ENCODE data around the gene SPTLC1.

SPTLC1 gene

DNA sequence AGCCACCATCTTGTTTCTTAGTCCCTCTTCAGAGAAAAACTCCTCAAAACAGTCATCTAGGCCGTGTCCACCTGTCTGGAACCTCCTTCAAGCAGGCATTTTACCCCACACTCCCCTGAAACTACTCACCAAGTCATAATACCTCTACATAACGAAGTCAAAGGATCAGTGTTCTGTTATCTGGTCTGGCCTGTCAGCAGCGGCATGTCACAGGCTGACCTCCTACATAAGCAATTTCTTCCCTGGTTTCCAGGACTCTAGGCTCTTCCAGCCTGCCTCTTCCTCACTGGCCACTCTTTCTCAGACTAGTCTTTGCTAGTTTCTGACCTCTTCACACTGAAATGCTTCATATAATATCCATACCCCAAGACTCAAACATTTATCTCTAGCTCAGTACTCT is 72.2 kb downstream of the SPTLC1 start:
- TF ChIP-seq POLR2A (IDR thresholded peaks at IDR 0.05; ENCODE audit: low read length) (no peak), GATA1 (IDR thresholded peaks at IDR 0.05; ENCODE audit: low read depth, low read length) (no peak)
- DNase-seq: no peak

DNA sequence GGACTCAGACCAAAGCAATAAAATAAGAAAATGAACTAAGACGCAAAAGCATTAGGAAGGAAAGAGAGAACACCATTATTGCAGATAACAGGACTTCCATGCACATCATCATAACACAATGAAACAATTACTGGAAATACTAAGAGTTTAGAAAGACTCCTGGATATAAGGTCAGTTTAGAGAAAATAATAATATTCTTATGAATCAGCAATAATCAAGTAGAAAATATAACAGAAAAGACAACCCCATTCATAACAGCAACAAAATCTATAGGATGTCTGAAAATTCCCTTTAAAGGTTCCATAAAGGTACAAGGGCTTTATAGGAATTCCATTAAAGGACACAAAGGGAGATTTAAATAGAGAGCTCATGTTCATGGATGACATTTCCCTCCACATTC is 73.0 kb downstream of the SPTLC1 start:
- no peak for DNase-seq

DNA sequence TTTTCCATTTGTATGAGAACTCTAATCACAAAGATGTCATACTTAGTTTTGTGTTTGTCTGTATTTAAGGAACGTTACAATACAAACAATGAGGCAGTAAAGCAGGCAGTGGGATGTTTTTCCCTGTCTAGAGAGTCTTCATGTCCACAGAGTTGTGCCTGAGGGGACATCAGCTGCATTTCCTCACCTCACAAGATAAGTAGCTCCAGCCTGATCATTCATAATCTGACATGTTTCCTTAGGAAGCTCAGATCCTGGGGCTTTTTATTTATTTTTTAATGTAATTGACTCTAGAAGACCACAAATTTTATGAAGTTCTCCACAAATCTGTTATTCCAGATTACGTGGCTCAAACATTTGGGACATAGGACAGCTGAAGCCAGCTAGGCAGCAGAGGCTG is 78.5 kb downstream of the SPTLC1 start:
- TF ChIP-seq GATA1 (IDR thresholded peaks at IDR 0.05; ENCODE audit: low read depth, low read length) (no peak), POLR2A (IDR thresholded peaks at IDR 0.05; ENCODE audit: low read length) (no peak)
- DNase-seq: no peak

More for the DNA sequence above, 73.0 kb downstream of the SPTLC1 start:
- TF ChIP-seq POLR2A (IDR thresholded peaks at IDR 0.05; ENCODE audit: low read length) (no peak), GATA1 (IDR thresholded peaks at IDR 0.05; ENCODE audit: low read depth, low read length) (no peak)

DNA sequence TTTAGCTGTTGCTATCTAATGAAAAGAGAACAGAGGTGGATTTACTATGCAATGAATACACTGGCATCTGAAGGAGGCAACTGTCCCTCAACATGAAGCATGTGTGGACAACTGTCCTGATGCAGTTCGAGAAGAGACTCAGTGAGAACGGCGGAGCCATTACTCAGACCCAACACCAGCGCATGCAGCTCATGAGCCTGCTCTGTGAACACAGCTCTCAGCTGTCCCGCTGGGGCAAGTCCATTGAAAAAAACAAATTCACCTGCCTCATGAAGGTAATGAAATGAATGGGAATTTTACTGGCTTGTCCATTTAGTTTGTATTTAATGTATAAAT is 78.8 kb downstream of the SPTLC1 start:
- no peak for TF ChIP-seq GATA1 (IDR thresholded peaks at IDR 0.05; ENCODE audit: low read depth, low read length)
- TF ChIP-seq POLR2A (IDR thresholded peaks at IDR 0.05; ENCODE audit: low read length): no peak
- DNase-seq: no peak

DNA sequence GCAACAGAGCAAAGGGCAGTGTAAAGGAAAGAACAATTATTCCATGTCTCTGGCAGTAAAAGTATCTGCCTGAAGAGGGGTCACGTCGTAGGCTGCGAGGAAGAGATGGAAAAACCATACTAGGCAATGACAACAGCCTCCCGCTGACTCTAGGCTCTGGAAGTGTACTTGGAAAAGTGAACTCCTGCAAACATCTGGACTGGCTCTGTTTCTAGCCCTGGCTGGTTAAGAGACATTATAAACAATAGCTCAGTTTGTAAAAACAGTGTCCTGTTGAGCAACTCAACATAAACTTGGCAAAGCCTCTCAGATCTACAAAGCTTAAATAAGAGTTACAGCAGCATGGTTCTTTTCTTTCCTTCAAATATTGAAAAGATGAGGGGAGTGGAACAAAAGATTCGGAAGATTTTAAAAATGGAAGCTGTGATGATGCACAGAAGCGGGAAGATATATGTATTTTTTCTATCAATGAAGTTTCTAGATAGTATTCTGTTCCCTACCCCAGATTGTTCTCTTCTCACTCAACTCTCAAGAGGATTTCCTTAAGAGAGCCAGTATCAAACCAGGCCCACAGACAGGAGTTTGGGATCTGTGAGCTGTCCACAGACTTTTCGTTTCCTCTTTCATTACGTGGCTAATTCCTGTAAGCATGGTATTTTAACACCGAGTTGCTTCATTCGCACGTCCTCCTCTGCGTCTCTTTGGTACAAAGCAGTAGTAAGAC is 79.4 kb downstream of the SPTLC1 start:
- DNase-seq: no peak
- TF ChIP-seq GATA1 (IDR thresholded peaks at IDR 0.05; ENCODE audit: low read depth, low read length): no peak
- no peak for TF ChIP-seq POLR2A (IDR thresholded peaks at IDR 0.05; ENCODE audit: low read length)

DNA sequence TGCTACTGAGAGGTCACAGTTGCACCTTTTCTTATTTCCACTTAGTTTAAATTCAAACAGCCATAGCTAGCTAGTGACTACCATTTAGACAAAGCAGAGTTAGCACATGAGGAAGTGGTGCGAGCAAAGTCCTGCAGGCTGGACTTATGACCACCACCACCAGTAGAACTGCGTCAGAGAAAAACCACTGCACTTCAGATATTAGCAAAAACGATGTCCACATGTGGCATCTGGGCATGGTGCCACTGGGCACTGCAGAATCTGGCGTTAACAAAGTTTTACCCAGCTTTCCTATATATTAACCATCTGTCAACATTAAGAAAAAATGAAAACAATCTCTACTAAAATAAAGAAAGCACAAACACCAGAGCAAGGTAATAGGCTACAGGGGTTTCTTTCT is 80.1 kb downstream of the SPTLC1 start:
- no peak for TF ChIP-seq POLR2A (IDR thresholded peaks at IDR 0.05; ENCODE audit: low read length)
- TF ChIP-seq GATA1 (IDR thresholded peaks at IDR 0.05; ENCODE audit: low read depth, low read length): no peak
- DNase-seq: no peak

DNA sequence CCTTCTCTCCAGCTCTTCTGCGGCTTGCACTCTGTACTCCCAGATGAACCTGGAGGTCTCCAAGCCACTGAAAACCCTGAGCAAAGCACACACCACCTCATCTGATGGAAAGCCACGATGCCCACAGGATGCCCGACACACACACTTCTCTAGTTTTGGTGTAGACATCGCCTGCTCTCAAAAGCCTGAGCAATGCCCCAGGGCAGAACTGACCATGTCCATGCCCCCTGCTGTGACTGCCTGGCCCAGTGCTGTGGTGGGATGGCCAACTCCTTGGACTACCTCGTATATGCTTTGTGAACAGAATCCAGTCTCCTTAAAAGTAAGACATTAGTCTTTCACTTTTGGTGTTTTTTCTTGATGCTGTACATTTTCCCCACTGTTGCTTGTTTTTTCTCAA is 81.2 kb downstream of the SPTLC1 start:
- no peak for TF ChIP-seq POLR2A (IDR thresholded peaks at IDR 0.05; ENCODE audit: low read length)
- no peak for TF ChIP-seq GATA1 (IDR thresholded peaks at IDR 0.05; ENCODE audit: low read depth, low read length)
- DNase-seq: no peak

DNA sequence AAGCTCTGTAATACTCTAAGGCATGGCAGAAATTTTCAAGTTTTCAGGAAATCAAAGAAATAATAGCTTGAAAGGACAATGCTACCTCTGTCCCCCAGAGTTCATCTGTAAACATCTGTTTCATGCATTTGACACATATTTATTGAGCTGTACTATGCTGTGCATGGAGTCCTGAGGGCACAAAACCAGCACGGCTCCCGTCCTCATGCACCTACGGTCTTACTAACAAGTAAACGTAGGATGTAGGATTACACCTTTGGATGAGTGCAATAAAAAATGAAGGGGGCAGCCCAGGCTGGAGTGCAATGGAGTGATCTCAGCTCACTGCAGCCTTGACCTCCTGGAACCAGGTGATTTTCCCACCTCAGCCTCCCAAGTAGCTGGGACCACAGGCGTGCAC is 81.9 kb downstream of the SPTLC1 start:
- TF ChIP-seq POLR2A (IDR thresholded peaks at IDR 0.05; ENCODE audit: low read length) (no peak), GATA1 (IDR thresholded peaks at IDR 0.05; ENCODE audit: low read depth, low read length) (no peak)
- DNase-seq: no peak

DNA sequence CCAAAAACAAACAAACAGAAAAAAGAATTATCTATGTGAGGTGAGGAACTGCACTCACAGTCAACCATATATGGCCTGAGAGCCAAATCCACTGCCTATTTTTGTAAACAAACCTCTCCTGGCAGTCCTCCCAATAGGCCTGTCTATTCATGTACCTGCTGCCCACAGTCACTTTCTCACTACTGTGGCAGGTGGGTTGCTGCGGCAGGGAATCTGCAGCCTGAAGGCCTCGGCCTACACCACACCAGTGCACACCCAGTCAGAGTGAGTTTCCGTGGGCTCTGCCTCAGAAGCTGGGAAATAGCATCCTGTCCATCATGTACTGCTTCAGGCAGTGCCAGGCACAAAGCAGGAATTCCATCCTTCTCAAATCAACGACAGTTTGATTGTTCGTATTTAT is 82.3 kb downstream of the SPTLC1 start:
- no peak for TF ChIP-seq POLR2A (IDR thresholded peaks at IDR 0.05; ENCODE audit: low read length)
- TF ChIP-seq GATA1 (IDR thresholded peaks at IDR 0.05; ENCODE audit: low read depth, low read length): no peak
- DNase-seq: no peak

DNA sequence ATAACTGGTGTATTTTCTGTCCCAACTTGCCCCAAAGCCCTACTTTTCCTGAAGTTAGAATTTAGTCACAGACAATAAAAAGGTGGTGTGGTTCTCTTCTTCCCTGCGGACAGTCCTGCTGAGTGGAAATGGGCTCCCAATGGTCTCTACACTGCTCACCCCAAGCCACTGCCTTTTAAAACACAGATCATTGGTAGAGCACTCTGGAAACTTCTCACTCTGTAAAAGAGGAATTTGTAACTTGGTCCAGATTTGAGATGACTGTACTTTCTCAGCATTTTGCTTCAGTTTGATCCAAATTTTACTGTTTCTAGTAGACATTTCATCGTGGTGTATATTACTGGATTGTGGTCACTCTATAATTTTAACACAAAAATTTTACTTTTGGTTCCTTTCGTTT is 84.8 kb downstream of the SPTLC1 start:
- no peak for DNase-seq
- TF ChIP-seq POLR2A (IDR thresholded peaks at IDR 0.05; ENCODE audit: low read length) (no peak), GATA1 (IDR thresholded peaks at IDR 0.05; ENCODE audit: low read depth, low read length) (no peak)

DNA sequence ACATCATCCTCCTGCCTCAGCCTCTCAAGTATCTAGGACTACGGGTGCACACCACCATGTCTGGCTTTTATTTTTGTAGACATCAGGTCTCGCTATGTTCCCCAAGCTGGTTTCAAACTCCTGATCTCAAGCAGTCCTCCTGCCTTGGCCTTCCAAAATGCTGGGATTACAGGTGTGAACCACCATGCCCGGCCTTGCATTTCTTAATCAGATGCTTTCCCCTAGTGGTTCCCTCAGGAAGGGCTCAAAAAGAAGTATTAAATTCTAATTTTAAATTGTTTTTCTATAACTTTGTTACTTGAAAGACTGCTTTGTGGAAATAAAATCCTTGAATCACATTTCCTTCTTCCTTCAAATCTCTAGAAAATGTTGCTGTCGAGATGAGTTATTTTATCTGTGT is 85.7 kb downstream of the SPTLC1 start:
- DNase-seq: no peak
- no peak for TF ChIP-seq GATA1 (IDR thresholded peaks at IDR 0.05; ENCODE audit: low read depth, low read length)
- TF ChIP-seq POLR2A (IDR thresholded peaks at IDR 0.05; ENCODE audit: low read length): no peak

DNA sequence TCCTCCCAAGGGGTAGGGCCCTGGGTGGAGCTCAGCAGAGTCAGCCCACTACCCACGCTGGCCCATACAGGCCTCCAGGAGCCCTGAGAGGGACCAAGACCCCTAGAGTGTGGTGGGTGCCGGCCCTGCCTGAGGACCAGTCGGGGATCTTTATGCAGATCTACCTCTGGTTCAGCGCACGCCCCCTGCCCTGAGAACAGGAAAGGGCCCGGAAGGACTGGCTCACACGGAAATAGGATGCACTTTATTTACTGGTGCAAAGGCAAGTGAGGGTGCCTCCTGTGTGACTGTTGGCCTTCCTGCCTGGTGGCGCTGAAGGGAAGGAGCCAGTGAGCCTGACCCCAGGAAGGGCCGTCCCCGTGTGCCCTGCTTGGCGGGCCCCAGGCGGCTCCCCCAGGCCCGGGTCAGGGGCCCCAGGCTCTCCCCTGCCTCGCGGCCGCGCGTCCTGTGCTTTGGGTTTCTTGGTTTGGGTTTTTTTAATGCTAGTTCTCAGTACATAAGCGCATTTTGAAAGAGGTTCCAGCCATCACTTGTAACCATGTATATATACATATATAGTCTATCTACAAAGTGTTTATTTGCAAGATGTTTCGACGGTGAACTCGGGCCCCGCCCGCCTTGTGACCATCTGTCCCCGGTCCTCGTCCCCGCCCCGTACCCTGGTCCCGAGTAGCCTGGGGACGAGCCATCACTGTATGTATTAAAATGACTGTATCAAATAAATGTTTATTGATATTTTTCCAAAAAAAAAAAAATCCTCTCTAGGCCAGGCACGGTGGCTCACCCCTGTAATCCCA is 88.8 kb downstream of the SPTLC1 start:
- TF ChIP-seq POLR2A (IDR thresholded peaks at IDR 0.05; ENCODE audit: low read length) (no peak), GATA1 (IDR thresholded peaks at IDR 0.05; ENCODE audit: low read depth, low read length) (no peak)
- DNase-seq: no peak

DNA sequence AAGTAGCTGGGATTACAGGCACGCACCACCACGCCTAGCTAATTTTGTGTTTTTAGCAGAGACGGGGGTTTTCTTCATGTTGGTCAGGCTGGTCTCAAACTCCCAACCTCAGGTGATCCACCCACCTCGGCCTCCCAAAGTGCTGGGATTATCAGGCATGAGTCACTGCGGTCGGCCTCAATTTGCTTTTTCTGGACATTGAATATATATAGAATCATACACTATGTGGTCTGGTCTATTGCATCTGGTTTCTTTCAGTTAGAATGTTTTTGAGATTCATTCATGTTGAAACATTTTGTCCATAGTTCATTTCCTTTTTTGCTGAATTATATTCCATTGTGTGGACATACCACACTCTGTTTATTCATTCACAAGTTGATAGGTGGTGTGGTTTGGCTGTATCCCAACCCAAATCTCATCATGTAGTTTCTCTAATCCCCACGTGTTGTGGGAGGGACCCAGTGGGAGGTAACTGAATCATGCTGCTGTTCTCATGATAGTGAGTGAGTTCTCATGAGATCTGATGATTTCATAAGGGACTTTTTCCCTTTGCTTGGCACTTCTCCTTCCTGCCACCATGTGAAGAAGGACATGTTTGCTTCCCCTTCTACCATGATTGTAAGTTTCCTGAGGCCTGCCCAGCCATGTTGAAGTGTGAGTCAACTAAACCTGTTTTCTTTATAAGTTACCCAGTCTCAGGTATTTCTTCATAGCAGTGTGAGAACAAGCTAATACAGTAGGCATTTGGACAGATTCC is 93.2 kb downstream of the SPTLC1 start:
- peak in 1 of 2 experiments; percentile 16 for DNase-seq

DNA sequence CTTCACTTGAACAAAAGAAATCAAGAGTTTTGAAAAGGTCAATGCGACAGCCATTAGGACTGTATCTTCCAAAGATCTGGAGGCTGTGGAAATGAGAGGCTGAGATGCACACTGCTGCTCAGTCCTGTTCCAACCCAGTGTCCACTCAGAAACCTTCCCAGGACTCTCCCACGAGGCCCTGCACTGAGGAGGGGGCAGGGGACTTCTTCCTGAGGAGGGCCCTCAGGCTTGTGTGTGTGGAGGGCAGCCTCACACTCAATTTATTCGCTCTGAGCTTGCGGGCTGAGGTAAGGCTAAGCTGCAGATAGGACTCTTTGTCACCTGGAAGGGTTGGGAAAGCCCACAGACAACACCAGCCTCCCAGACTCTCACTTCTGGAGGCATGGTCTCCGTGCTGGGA is 95.6 kb downstream of the SPTLC1 start:
- TF ChIP-seq POLR2A (IDR thresholded peaks at IDR 0.05; ENCODE audit: low read length) (no peak), GATA1 (IDR thresholded peaks at IDR 0.05; ENCODE audit: low read depth, low read length) (no peak)

More for the DNA sequence above, 95.6 kb downstream of the SPTLC1 start:
- DNase-seq: no peak

Data from erythroblast (primary cell).